GM23248 (cell line): ENCODE results near the gene CIAO3.

ENCODE experiments used
- EZH2 ChIP-seq: fragments of 200-600 bp; sonication (generic); IDR thresholded peaks from 2 replicates; pipeline ENCODE4 v1.6.1; 2018; ENCODE audit warnings: antibody characterized with exemption, mild to moderate bottlenecking; ENCODE audit not compliant: insufficient read depth, poor library complexity, severe bottlenecking
- EZH2phosphoT487 ChIP-seq: fragments of 200-600 bp; sonication (generic); IDR thresholded peaks from 2 replicates; pipeline ENCODE4 v1.6.1; 2018; ENCODE audit warnings: antibody characterized with exemption, moderate library complexity, mild to moderate bottlenecking, low read depth; ENCODE audit not compliant: insufficient read depth

DNA sequence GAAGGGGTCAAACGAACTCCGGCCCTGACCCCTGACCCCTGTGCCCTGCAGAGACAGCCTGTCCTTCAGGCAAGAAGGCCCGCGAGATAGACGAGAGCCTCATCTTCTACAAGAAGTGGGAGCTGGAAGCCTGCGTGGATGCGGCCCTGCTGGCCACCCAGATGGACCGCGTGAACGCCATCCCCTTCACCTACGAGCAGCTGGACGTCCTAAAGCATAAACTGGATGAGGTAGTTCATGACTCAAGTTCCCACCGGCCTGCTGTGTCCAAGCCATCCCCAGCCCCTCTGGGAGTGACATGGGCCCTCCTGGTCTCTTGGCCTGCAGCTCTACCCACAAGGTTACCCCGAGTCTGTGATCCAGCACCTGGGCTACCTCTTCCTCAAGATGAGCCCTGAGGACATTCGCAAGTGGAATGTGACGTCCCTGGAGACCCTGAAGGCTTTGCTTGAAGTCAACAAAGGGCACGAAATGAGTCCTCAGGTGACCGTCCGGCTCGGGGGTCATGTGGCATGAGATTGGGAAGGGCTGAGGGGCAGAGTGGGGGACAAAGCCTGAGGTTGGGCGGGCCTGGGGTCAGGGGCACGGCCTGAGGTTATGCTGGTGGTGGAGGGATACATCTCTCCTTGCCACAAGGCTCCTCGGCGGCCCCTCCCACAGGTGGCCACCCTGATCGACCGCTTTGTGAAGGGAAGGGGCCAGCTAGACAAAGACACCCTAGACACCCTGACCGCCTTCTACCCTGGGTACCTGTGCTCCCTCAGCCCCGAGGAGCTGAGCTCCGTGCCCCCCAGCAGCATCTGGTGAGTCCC lies 25.4 kb upstream of the CIAO3 start:
- TF ChIP-seq EZH2phosphoT487 (no peak), EZH2 (no peak)
